K562 (cell line): ENCODE results near the gene MED22. TPM values are rescaled to one million over a fixed set of nuclear protein-coding genes. Genes with fewer than 3 reads are reported as not detected.

ENCODE experiments used
- CREB3 ChIP-seq: fragments of 450-650 bp; conservative IDR thresholded peaks from 2 replicates; pipeline ENCODE4 v1.6.1; 2016; ENCODE audit warnings: missing genetic modification characterization, low read depth, mild to moderate bottlenecking, missing compliant biosample characterization, moderate library complexity
- CTCFL ChIP-seq: IDR thresholded peaks from 2 replicates; pipeline ENCODE4 v1.6.1; 2011; ENCODE audit warnings: borderline replicate concordance, low read depth, mild to moderate bottlenecking, moderate library complexity, low read length; ENCODE audit not compliant: insufficient read depth, poor library complexity, severe bottlenecking
- FOSL1 ChIP-seq: fragments of 200-800 bp; sonication (Bioruptor generic); conservative IDR thresholded peaks from 2 replicates; pipeline ENCODE4 v1.6.1; 2016; ENCODE audit warnings: missing genetic modification characterization, missing compliant biosample characterization
- FOXM1 ChIP-seq, 2 experiments: fragments of 450-650 bp in 1 of 2; sonication (generic) in 1 of 2; formaldehyde crosslinking in 1 of 2; IDR thresholded peaks; 2 replicates each; pipeline versions ENCODE4 v1.6.1 to v1.9.0; 2017 to 2022; ENCODE audit warnings: low read depth in 2 of 2, mild to moderate bottlenecking in 2 of 2, missing genetic modification reagents in 1 of 2, moderate library complexity in 1 of 2
- GTF2E2 ChIP-seq: fragments of 200-800 bp; sonication (Bioruptor generic); IDR thresholded peaks from 2 replicates; pipeline ENCODE4 v1.6.1; 2016; ENCODE audit warnings: missing genetic modification characterization, missing compliant biosample characterization
- HNRNPUL1 ChIP-seq: fragments of 200-400 bp; formaldehyde crosslinking; IDR thresholded peaks from 2 replicates; pipeline ENCODE4 v1.6.1; 2017; ENCODE audit warnings: low read length
- ID3 ChIP-seq, 2 experiments: fragments of 250-450 bp in 1 of 2; fragments of 450-650 bp in 1 of 2; sonication (Bioruptor Pico) in 1 of 2; IDR thresholded peaks; 2 replicates each; pipeline versions ENCODE4 v1.6.1 to v1.8.0; 2016 to 2021; ENCODE audit warnings: mild to moderate bottlenecking in 2 of 2, moderate library complexity in 2 of 2, missing compliant biosample characterization in 1 of 2, missing genetic modification characterization in 1 of 2
- IRF2 ChIP-seq: sonication (generic); formaldehyde crosslinking; IDR thresholded peaks from 2 replicates; pipeline ENCODE4 v1.8.1; 2022; ENCODE audit warnings: mild to moderate bottlenecking, missing genetic modification reagents
- MAFG ChIP-seq: fragments of 450-650 bp; conservative IDR thresholded peaks from 2 replicates; pipeline ENCODE4 v1.6.1; 2016; ENCODE audit warnings: missing genetic modification characterization, missing compliant biosample characterization
- MITF ChIP-seq: IDR thresholded peaks from 2 replicates; pipeline ENCODE4 v1.6.1; 2014; ENCODE audit warnings: antibody characterized with exemption
- NR1H2 ChIP-seq: sonication (generic); formaldehyde crosslinking; IDR thresholded peaks from 2 replicates; pipeline ENCODE4 v1.4.0; 2020; ENCODE audit warnings: mild to moderate bottlenecking, missing genetic modification reagents
- NR2C1 ChIP-seq, 2 experiments: fragments of 450-650 bp; IDR thresholded peaks; 2 replicates each; pipeline ENCODE4 v1.6.1; 2017; ENCODE audit warnings: mild to moderate bottlenecking in 2 of 2, antibody characterized with exemption in 1 of 2, inconsistent platforms in 1 of 2, missing compliant biosample characterization in 1 of 2, missing genetic modification characterization in 1 of 2
- PRPF4 ChIP-seq: fragments of 200-400 bp; formaldehyde crosslinking; IDR thresholded peaks from one replicate; pipeline ENCODE4 v1.6.1; 2017; ENCODE audit warnings: low read length, low read depth, mild to moderate bottlenecking; ENCODE audit not compliant: insufficient read depth, poor library complexity, severe bottlenecking
- RBFOX2 ChIP-seq: fragments of 200-400 bp; formaldehyde crosslinking; IDR thresholded peaks from 2 replicates; pipeline ENCODE4 v1.6.1; 2017; ENCODE audit warnings: low read depth, mild to moderate bottlenecking, low read length, moderate library complexity
- SMAD2 ChIP-seq: fragments of 150-350 bp; IDR thresholded peaks from 2 replicates; pipeline ENCODE4 v1.6.1; 2014; ENCODE audit warnings: low read depth, mild to moderate bottlenecking, low read length
- SMARCA4 ChIP-seq: fragments of 450-650 bp; IDR thresholded peaks from 2 replicates; pipeline ENCODE4 v1.6.1; 2016
- SNIP1 ChIP-seq: fragments of 450-650 bp; IDR thresholded peaks from 2 replicates; pipeline ENCODE4 v1.7.1; 2017; ENCODE audit warnings: low read depth, mild to moderate bottlenecking
- SP1 ChIP-seq: sonication (generic); formaldehyde crosslinking; IDR thresholded peaks from 2 replicates; pipeline ENCODE4 v1.8.1; 2022; ENCODE audit warnings: mild to moderate bottlenecking, missing genetic modification reagents
- TAF7 ChIP-seq: fragments of 450-650 bp; IDR thresholded peaks from 2 replicates; pipeline ENCODE4 v1.6.1; 2016; ENCODE audit warnings: missing genetic modification characterization, missing compliant biosample characterization
- TEAD1 ChIP-seq, 2 experiments: fragments of 450-650 bp in 1 of 2; sonication (generic) in 1 of 2; formaldehyde crosslinking; IDR thresholded peaks; 2 replicates each; pipeline versions ENCODE4 v1.4.0 to v1.8.0; 2020 to 2022; ENCODE audit warnings: mild to moderate bottlenecking in 2 of 2, missing genetic modification reagents in 1 of 2
- WHSC1 ChIP-seq: IDR thresholded peaks from one replicate; pipeline ENCODE4 v1.6.1; 2012; ENCODE audit warnings: low read length, control low read depth, inconsistent platforms
- ZNF263 ChIP-seq: sonication (generic); formaldehyde crosslinking; IDR thresholded peaks from 2 replicates; pipeline ENCODE4 v1.8.0; 2022; ENCODE audit warnings: mild to moderate bottlenecking, missing genetic modification reagents, borderline replicate concordance
- ZNF444 ChIP-seq: fragments of 250-450 bp; sonication (Bioruptor Pico); IDR thresholded peaks from 2 replicates; pipeline ENCODE4 v1.4.0; 2020; ENCODE audit warnings: mild to moderate bottlenecking, moderate library complexity
- ZNF717 ChIP-seq: fragments of 250-450 bp; sonication (Bioruptor Pico); IDR thresholded peaks from 2 replicates; pipeline ENCODE4 v1.5.0; 2021
- polyA plus RNA-seq, 8 experiments: library from polyadenylated mRNA; depleted of rRNA in 4 of 8; stranded (reverse) in 5 of 8; unstranded in 3 of 8; fragments of >200 nt; fragmentation: Nextera tagmentation in 2 of 8; fragmentation: Illumina TruSeq in 1 of 8; extraction: Ambion mirVana in 2 of 8; extraction: Trizol in 1 of 8; gene quantifications; 2 replicates each; pipeline versions ENCODE4 v1.2.1 to v1.2.3, GENCODE V29; 2011 to 2014; ENCODE audit warnings: inconsistent platforms in 1 of 8, missing spikeins in 1 of 8
- total RNA-seq, 7 experiments: library from RNA; depleted of rRNA in 6 of 7; stranded (reverse); fragments of >200 nt in 6 of 7; fragmentation: Illumina TruSeq in 2 of 7; extraction: Trizol in 2 of 7; gene quantifications; 2 replicates each; pipeline versions ENCODE4 v1.2.1 to v1.2.3, GENCODE V29; 2011 to 2021; ENCODE audit warnings: low replicate concordance in 1 of 7

Gene MED22
- total and polyA plus RNA-seq, 9 of the 15 experiments (the other 6 are each of a cell fraction or from before 2014, with no cell fraction given), result 0.73 to 35.6 (median 22.3) TPM

- TF ChIP-seq ID3 (CRISPR knock-in tag; IDR thresholded peaks at IDR 0.05) (no peak), ID3 (tag; IDR thresholded peaks at IDR 0.05) (no peak), FOSL1 (tag) (peak; percentile 31; the same call in 1 of the 2 replicates), CTCFL (peak; percentile 25), ZNF717 (no peak), HNRNPUL1 (no peak), TEAD1 (CRISPR knock-in tag; IDR thresholded peaks at IDR 0.05) (no peak), RBFOX2 (no peak; the same call in 1 of the 2 replicates), SMARCA4 (no peak), TAF7 (no peak), PRPF4 (no peak), NR2C1 (IDR thresholded peaks at IDR 0.05) (no peak), NR2C1 (tag; IDR thresholded peaks at IDR 0.05) (no peak), NR1H2 (CRISPR knock-in tag) (no peak), SMAD2 (no peak), MITF (no peak), GTF2E2 (tag) (no peak), IRF2 (no peak), SP1 (CRISPR knock-in tag) (0 out of 2 replicates have a peak, but pooled peaks have one; percentile 24), ZNF444 (CRISPR knock-in tag) (no peak), CREB3 (no peak), MAFG (tag) (no peak), WHSC1 (no peak), ZNF263 (CRISPR knock-in tag) (no peak), FOXM1 (IDR thresholded peaks at IDR 0.05; ENCODE audit: low read depth) (no peak), FOXM1 (CRISPR knock-in tag; IDR thresholded peaks at IDR 0.05; ENCODE audit: low read depth) (0 out of 2 replicates have a peak, but pooled peaks have one; percentile 37), SNIP1 (peak; percentile 14; the same call in 1 of the 2 replicates)
Measured at GRCh38 chr9:133375116-133375723, 27.3 kb upstream of the MED22 start (continued).
